CD8-positive, alpha-beta memory T cell (primary cell): ENCODE data around the gene ZNF407. TPM values are rescaled to one million over a fixed set of nuclear protein-coding genes. Genes with fewer than 3 reads are reported as not detected.

ENCODE experiments used
- CTCF ChIA-PET: fragments of 350-600 bp; sonication (Branson Sonifier 250); formaldehyde crosslinking; loops from one replicate; lab custom pipeline; 2021; ENCODE audit warnings: antibody characterized with exemption; lab: Charles Lee
- POLR2A ChIA-PET: fragments of 350-600 bp; sonication (Branson Sonifier 250); formaldehyde crosslinking; loops from one replicate; lab custom pipeline; 2021; ENCODE audit warnings: antibody characterized with exemption; lab: Charles Lee
- DNase-seq, 5 donors: peaks; one replicate each; pipeline versions ENCODE4 v3.0.0 to v3.0.0-alpha.2; 2020 to 2022; ENCODE audit warnings: mixed read lengths in 1 of 5
- H3K27ac ChIP-seq: one replicate; pipeline ENCODE4 v1.7.0; 2013; ENCODE audit warnings: low read depth, mild to moderate bottlenecking, low read length, moderate library complexity
- H3K27me3 ChIP-seq: 2 replicates; pipeline ENCODE4 v1.7.0; 2013; ENCODE audit warnings: low read length, mild to moderate bottlenecking; ENCODE audit not compliant: insufficient read depth, poor library complexity, severe bottlenecking
- H3K36me3 ChIP-seq: 2 replicates; pipeline ENCODE4 v1.7.0; 2013; ENCODE audit warnings: mild to moderate bottlenecking, low read length, moderate library complexity; ENCODE audit not compliant: insufficient read depth
- H3K4me1 ChIP-seq: 2 replicates; pipeline ENCODE4 v1.7.0; 2013; ENCODE audit warnings: mild to moderate bottlenecking, low read length, moderate library complexity; ENCODE audit not compliant: insufficient read depth
- H3K4me3 ChIP-seq: 2 replicates; pipeline ENCODE4 v1.7.0; 2013; ENCODE audit warnings: mild to moderate bottlenecking, low read length
- H3K9me3 ChIP-seq: 2 replicates; pipeline ENCODE4 v1.7.0; 2013; ENCODE audit warnings: mild to moderate bottlenecking, low read length
- H3K27ac Mint-ChIP-seq, 8 donors: one replicate each; pipeline ENCODE4 v1.8.0; 2020 to 2021; ENCODE audit warnings: mixed read lengths in 8 of 8, mild to moderate bottlenecking in 6 of 8, inconsistent platforms in 3 of 8, moderate library complexity in 3 of 8
- H3K27me3 Mint-ChIP-seq, 2 donors: one replicate each; pipeline ENCODE4 v1.8.0; 2020 to 2021; ENCODE audit warnings: mixed read lengths in 2 of 2, mild to moderate bottlenecking in 1 of 2, moderate library complexity in 1 of 2
- H3K36me3 Mint-ChIP-seq, 3 donors: one replicate each; pipeline ENCODE4 v1.8.0; 2020 to 2021; ENCODE audit warnings: mixed read lengths in 3 of 3, inconsistent platforms in 1 of 3, mild to moderate bottlenecking in 1 of 3
- H3K4me1 Mint-ChIP-seq, 3 donors: one replicate each; pipeline ENCODE4 v1.8.0; 2020 to 2021; ENCODE audit warnings: mixed read lengths in 3 of 3, inconsistent platforms in 1 of 3, mild to moderate bottlenecking in 1 of 3
- H3K4me3 Mint-ChIP-seq, 7 donors: one replicate each; pipeline ENCODE4 v1.8.0; 2020 to 2021; ENCODE audit warnings: mixed read lengths in 7 of 7, mild to moderate bottlenecking in 6 of 7, moderate library complexity in 4 of 7, inconsistent platforms in 2 of 7
- H3K9me3 Mint-ChIP-seq, 5 donors: one replicate each; pipeline ENCODE4 v1.8.0; 2020 to 2022; ENCODE audit warnings: mixed read lengths in 5 of 5, mild to moderate bottlenecking in 3 of 5, moderate library complexity in 2 of 5, inconsistent platforms in 1 of 5
- polyA plus RNA-seq: library from polyadenylated mRNA; unstranded; fragments of 300-500 nt; fragmentation: Illumina TruSeq; gene quantifications from one replicate; pipeline ENCODE4 v1.2.3, GENCODE V29; 2021
- total RNA-seq, 2 experiments: library from RNA; stranded (reverse); gene quantifications; one replicate each; pipeline ENCODE4 v1.2.3, GENCODE V29; 2021

Gene ZNF407
- total and polyA plus RNA-seq, 3 experiments from 2014 or later = 4.1 to 15.5 (median 14.9) TPM

- no peaks in the 10 kb centered on the region for H3K27me3 ChIP-seq
- Mint-ChIP-seq H3K9me3 (no peaks in the 10 kb centered on the region), H3K36me3 (peaks cover 0 to 12% (median 11%) of the 10 kb centered on the region in 3 donors), H3K27me3 (no peaks in the 10 kb centered on the region), H3K27ac (no peak overlapping the region), H3K4me3 (no peak overlapping the region), H3K4me1 (peaks cover 14 to 46% (median 32%) of the 10 kb centered on the region in 3 donors)
- H3K36me3 ChIP-seq = no peaks in the 10 kb centered on the region
- H3K27ac ChIP-seq = no peak overlapping the region
- CTCF ChIA-PET = no interaction called here
- no peaks in the 10 kb centered on the region for H3K4me1 ChIP-seq
- no peak for DNase-seq
- H3K9me3 ChIP-seq = no peaks in the 10 kb centered on the region
- no peak overlapping the region for H3K4me3 ChIP-seq
- POLR2A ChIA-PET = no interaction called here
Measured at GRCh38 chr18:74718312-74718711, 120.6 kb downstream of the ZNF407 start.

DNA sequence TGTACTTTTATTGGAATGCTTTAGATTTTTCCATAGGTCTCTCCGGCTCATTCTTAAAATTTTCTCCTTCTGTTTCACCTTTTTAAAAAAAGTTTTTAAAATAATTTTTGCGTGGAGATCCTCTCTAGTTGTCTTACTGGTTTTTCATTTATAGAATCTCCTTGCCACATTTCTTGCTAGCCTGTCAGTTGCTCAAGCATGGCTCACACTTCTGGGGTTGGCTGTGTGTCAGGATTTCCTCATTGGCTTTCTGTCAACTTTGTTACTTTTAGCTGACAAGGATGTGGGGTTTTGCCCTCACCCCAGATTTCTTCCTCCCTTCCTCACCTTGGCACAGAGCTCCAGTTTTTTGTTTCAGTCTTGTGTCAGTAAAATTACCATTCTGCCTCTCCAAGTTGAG, 124.6 kb downstream of the ZNF407 start:
- no peaks in the 10 kb centered on the region for H3K27me3 Mint-ChIP-seq
- H3K27ac Mint-ChIP-seq = peak overlapping the region in 2 of 8 donors; percentile 47 to 48
- DNase-seq = no peak
- peaks cover 5 to 11% (median 7%) of the 10 kb centered on the region in 3 donors for H3K36me3 Mint-ChIP-seq
- H3K4me1 ChIP-seq = no peaks in the 10 kb centered on the region
- no peak overlapping the region for H3K27ac ChIP-seq
- H3K36me3 ChIP-seq = no peaks in the 10 kb centered on the region
- no peak overlapping the region for H3K4me3 Mint-ChIP-seq
- H3K27me3 ChIP-seq = no peaks in the 10 kb centered on the region
- ChIA-PET CTCF (no interaction called here), POLR2A (no interaction called here)
- H3K9me3 Mint-ChIP-seq = no peaks in the 10 kb centered on the region
- H3K4me3 ChIP-seq = no peak overlapping the region
- no peaks in the 10 kb centered on the region for H3K9me3 ChIP-seq
- peaks cover 18 to 45% (median 32%) of the 10 kb centered on the region in 3 donors for H3K4me1 Mint-ChIP-seq

DNA sequence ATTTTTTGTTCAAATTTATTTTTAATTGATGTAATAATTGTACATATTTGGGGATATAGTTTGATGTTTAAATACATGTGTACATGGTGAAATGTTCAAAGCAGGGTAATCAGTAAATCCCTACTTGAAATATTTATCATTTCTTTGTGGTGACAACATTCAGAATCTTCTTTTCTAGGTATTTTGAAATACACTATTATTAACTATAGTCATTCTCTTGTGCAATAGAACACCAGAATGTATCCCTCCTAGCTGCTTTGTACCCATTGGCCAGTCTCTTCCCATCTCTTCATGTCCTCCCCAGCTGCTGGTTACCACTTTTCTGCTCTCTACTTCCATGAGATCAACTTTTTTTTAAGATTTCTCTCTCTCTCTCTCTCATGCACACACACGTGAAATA, 126.5 kb downstream of the ZNF407 start:
- POLR2A ChIA-PET = no interaction called here
- Histone ChIP-seq H3K36me3 (no peaks in the 10 kb centered on the region), H3K27me3 (no peaks in the 10 kb centered on the region), H3K4me3 (no peak overlapping the region), H3K9me3 (no peaks in the 10 kb centered on the region), H3K4me1 (no peaks in the 10 kb centered on the region), H3K27ac (no peak overlapping the region)
- H3K4me3 Mint-ChIP-seq = no peak overlapping the region
- H3K27me3 Mint-ChIP-seq = no peaks in the 10 kb centered on the region
- no peaks in the 10 kb centered on the region for H3K9me3 Mint-ChIP-seq
- CTCF ChIA-PET = no interaction called here
- H3K36me3 Mint-ChIP-seq = peaks cover 9 to 21% (median 21%) of the 10 kb centered on the region in 3 donors
- H3K4me1 Mint-ChIP-seq = peaks cover 20 to 48% (median 32%) of the 10 kb centered on the region in 3 donors
- peak overlapping the region in 1 of 8 donors; percentile 44 for H3K27ac Mint-ChIP-seq
- DNase-seq = no peak

- Mint-ChIP-seq H3K4me3 (no peak overlapping the region), H3K27me3 (no peaks in the 10 kb centered on the region), H3K4me1 (peaks cover 21 to 39% (median 24%) of the 10 kb centered on the region in 3 donors), H3K9me3 (no peaks in the 10 kb centered on the region), H3K27ac (no peak overlapping the region), H3K36me3 (peaks cover 9 to 21% (median 20%) of the 10 kb centered on the region in 3 donors)
- Histone ChIP-seq H3K4me1 (no peaks in the 10 kb centered on the region), H3K4me3 (no peak overlapping the region), H3K9me3 (no peaks in the 10 kb centered on the region), H3K27me3 (no peaks in the 10 kb centered on the region), H3K36me3 (no peaks in the 10 kb centered on the region), H3K27ac (no peak overlapping the region)
- ChIA-PET POLR2A (no interaction called here), CTCF (no interaction called here)
- DNase-seq = no peak
Measured at GRCh38 chr18:74725690-74726089, 128.0 kb downstream of the ZNF407 start.

GRCh38 chr18:74728586-74728985, 130.9 kb downstream of the ZNF407 start:
- H3K27me3 Mint-ChIP-seq = no peaks in the 10 kb centered on the region
- no peak overlapping the region for H3K4me3 ChIP-seq
- ChIA-PET CTCF (no interaction called here), POLR2A (no interaction called here)
- DNase-seq = no peak
- no peaks in the 10 kb centered on the region for H3K9me3 ChIP-seq
- H3K4me1 Mint-ChIP-seq = peaks cover 3 to 17% (median 5%) of the 10 kb centered on the region in 3 donors
- no peak overlapping the region for H3K27ac Mint-ChIP-seq
- no peaks in the 10 kb centered on the region for H3K9me3 Mint-ChIP-seq
- H3K27me3 ChIP-seq = no peaks in the 10 kb centered on the region
- no peaks in the 10 kb centered on the region for H3K36me3 ChIP-seq
- H3K36me3 Mint-ChIP-seq = peaks cover 9 to 20% (median 19%) of the 10 kb centered on the region in 3 donors
- no peaks in the 10 kb centered on the region for H3K4me1 ChIP-seq
- no peak overlapping the region for H3K4me3 Mint-ChIP-seq
- H3K27ac ChIP-seq = no peak overlapping the region

DNA sequence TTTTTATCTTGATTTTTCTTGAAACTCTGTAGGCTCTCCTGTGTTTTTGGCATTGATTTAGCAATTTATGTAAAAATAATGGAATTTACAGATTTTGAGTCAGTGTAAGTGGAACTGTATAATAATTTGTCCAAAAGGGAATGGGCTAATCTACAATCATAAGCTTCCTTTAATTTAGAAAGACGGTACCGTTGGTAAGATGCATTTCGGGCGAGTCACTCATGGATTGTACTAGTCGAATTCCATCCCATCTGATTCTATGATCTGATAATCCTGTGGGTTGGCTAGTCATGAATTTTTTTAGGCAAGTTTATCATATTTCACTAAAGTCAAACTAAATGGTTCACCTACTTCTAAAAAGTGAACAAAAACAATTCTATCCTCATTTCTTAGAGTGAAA, 133.4 kb downstream of the ZNF407 start:
- DNase-seq = no peak
- Histone ChIP-seq H3K9me3 (no peaks in the 10 kb centered on the region), H3K27me3 (no peaks in the 10 kb centered on the region), H3K4me3 (no peak overlapping the region), H3K27ac (no peak overlapping the region), H3K36me3 (no peaks in the 10 kb centered on the region), H3K4me1 (no peaks in the 10 kb centered on the region)
- ChIA-PET POLR2A (no interaction called here), CTCF (no interaction called here)
- no peaks in the 10 kb centered on the region for H3K9me3 Mint-ChIP-seq
- no peak overlapping the region for H3K27ac Mint-ChIP-seq
- H3K36me3 Mint-ChIP-seq = peaks cover 12 to 24% (median 18%) of the 10 kb centered on the region in 3 donors
- no peaks in the 10 kb centered on the region for H3K27me3 Mint-ChIP-seq
- H3K4me1 Mint-ChIP-seq = peaks cover 3 to 21% (median 4%) of the 10 kb centered on the region in 3 donors
- H3K4me3 Mint-ChIP-seq = no peak overlapping the region

GRCh38 chr18:74732380-74732779, 134.7 kb downstream of the ZNF407 start:
- Histone ChIP-seq H3K27me3 (no peaks in the 10 kb centered on the region), H3K27ac (no peak overlapping the region), H3K36me3 (no peaks in the 10 kb centered on the region), H3K4me1 (no peaks in the 10 kb centered on the region), H3K4me3 (no peak overlapping the region), H3K9me3 (no peaks in the 10 kb centered on the region)
- Mint-ChIP-seq H3K36me3 (peaks cover 6 to 22% (median 16%) of the 10 kb centered on the region in 3 donors), H3K9me3 (no peaks in the 10 kb centered on the region), H3K27me3 (no peaks in the 10 kb centered on the region), H3K4me1 (peaks cover 3 to 11% (median 4%) of the 10 kb centered on the region in 3 donors), H3K4me3 (no peak overlapping the region), H3K27ac (peak overlapping the region in 1 of 8 donors; percentile 43)
- DNase-seq = no peak
- ChIA-PET CTCF (no interaction called here), POLR2A (no interaction called here)

- Histone ChIP-seq H3K36me3 (no peaks in the 10 kb centered on the region), H3K9me3 (no peaks in the 10 kb centered on the region), H3K27ac (no peak overlapping the region), H3K4me1 (no peaks in the 10 kb centered on the region), H3K27me3 (no peaks in the 10 kb centered on the region), H3K4me3 (no peak overlapping the region)
- Mint-ChIP-seq H3K27me3 (no peaks in the 10 kb centered on the region), H3K4me1 (peaks cover 2 to 9% (median 3%) of the 10 kb centered on the region in 3 donors), H3K9me3 (no peaks in the 10 kb centered on the region), H3K27ac (no peak overlapping the region), H3K36me3 (peaks cover 4 to 13% (median 9%) of the 10 kb centered on the region in 3 donors), H3K4me3 (no peak overlapping the region)
- DNase-seq = no peak
- CTCF ChIA-PET = no interaction called here
- POLR2A ChIA-PET = no interaction called here
Measured at GRCh38 chr18:74733598-74733997, 135.9 kb downstream of the ZNF407 start.
